GM21447 (cell line): ENCODE measurements around the gene MGMT.

Experiments
- ATAC-seq: cut with Tn5 transposase; IDR thresholded peaks from one replicate; pipeline ENCODE4 v1.9.1; 2021; ENCODE audit not compliant: unreplicated experiment

The MGMT gene

DNA sequence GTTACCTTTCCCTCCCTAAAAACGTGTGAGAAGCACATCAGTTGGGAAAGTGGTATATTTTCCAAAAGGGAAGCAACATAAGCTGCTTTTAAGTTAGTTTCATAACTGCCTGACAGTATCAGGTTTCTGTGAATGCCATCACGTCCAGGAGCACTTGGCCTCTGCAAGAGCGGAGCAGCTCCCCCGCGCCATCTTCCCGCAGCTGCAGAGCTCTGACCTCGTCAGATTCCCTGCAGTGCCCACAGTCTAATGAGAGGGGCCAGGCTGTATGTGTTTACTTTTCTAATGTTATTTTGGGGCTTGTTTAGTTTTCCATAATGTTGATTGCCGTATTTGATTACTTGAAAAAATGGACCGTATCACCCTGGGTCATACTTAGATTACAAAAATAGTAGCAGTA lies 74.2 kb downstream of the MGMT start:
- ATAC-seq, result no peak

DNA sequence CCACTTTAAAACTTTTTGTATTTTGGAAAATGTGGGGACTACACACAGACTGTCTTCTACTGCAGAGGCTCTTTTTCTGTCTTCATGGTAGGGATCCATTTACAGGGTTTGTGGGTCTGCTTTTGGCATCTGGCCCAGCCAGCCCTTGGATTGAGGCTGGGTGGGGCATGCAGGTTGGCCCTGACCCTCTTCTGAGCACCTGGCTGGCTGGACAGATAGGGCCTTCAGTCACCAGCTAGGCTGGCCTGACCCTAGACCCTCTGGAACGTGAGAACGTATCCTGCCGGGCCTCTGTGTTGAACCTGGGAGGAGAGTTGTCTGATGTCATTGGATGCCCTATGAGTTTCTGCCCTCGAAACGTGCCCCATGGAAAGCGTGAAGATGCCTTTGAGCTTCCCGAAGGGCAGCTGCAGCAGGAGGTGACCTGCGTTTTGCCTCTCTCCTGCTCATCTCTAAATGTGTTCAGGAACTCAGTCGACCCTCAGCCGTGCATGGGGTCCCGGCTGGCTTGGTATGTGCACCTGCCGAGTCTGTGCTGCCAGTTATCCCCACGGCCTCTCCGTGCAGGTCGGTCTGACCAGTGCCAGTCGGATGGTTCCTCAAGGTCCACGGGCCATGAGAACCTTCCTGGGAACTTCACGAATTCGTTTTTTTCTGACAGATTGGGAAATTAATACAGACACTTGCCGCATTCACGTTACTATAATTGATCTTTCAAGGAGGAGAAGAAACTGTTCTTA lies 74.9 kb downstream of the MGMT start:
- no peak for ATAC-seq

DNA sequence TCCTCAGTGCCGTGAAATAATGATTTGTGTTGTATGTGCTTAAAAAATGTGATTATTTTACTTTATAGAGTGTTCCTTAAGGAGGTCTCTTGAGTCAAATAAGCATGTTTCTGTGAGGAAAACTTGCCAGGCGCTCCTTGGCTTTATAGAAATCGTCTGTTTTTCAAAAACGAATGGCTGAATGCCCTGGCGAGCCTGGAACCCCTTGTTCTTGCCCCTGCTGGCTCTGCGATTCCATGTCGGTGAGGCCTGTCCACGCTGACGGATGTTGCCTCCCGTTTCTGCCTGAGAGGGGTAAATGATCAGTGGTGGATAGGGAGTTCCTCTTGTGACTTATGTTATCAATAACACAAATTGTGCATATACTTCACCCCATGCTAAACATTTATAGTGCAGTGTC lies 75.5 kb downstream of the MGMT start:
- ATAC-seq, result no peak

DNA sequence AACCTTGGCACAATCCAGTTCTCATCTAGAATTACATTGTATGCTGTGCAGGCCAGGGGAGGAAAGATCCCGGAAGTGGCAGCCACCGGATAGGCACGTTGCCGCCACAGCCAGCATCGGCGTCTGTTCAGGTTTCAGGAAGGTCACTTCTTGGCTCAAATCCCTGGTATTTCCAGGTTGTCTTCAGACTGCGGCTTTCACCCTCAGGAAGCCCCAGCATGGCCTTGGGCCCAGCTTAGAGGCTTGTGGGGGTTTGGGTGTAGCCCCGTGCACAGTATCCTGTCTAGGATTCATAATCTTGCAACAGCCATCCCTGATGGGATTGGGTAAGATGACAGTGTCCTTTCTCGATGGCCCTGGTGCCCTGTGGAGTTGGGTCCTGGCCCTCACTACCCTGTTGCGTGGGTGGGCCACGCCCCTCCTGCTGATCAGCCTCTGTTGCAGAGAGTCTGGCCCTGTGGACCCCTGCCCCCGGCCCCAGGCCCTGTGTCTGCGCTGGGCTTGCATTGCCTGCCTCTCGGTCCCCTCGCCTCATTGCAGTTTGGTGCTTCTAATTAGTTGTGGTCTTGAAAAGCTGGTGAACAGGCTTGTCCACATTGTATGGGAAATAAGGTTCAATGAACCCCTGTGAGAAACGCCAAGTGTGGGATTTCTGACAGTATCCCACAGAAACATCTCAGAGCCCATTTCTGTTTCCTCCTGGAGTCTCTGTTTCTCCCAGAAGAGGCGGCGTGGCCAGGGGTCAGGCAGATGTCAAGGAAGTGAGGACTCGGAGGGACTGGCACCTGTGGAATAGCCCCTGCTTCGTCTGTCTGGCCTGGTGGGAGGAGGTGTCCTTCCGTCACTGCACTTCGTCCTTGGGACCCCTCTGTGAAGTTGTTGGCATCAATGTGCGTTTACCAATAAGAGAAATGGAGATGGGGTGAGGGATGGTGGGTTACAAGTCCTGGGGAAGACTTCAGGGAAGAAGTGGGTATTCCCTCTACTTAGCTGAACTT lies 77.5 kb downstream of the MGMT start:
- ATAC-seq, result no peak

DNA sequence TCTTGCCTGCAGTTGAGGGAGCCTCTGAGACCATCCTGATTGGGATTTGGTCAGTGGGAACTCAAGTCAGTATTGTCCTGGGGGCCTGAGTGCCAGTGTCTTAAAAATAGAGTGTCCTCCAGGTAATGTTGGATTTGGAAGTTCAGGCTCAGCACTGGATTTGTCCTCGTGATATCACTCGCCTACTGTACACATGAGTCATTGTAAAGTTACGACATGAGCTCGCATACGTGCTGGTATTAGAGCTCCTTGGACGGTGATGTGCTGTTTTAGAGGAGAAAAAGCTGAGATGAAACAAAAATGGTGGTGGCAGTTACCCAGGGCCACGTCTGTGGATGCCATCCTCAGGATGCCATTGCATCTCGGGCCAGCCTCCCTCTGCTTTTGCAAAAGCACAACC lies 78.2 kb downstream of the MGMT start:
- no peak for ATAC-seq

DNA sequence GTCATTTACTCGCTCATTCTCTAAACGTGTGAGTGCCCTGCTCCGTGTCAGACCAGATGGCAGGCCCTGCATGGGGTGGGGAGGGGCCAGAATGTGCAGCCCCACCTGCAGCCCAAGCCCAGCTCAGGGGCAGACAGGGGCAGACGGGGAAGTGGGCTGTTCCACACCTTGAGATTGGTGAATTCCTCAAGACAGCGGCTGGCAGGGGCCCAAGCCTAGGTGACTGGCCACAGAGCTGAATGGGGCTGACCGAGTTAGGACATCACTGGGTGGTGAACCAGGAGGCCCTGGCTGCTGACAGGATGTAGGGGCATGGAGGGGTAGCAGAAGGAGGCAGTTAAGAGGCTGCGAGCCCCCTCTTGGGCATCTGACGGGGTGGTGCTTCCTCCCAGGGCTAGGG lies 79.1 kb downstream of the MGMT start:
- ATAC-seq, result no peak

DNA sequence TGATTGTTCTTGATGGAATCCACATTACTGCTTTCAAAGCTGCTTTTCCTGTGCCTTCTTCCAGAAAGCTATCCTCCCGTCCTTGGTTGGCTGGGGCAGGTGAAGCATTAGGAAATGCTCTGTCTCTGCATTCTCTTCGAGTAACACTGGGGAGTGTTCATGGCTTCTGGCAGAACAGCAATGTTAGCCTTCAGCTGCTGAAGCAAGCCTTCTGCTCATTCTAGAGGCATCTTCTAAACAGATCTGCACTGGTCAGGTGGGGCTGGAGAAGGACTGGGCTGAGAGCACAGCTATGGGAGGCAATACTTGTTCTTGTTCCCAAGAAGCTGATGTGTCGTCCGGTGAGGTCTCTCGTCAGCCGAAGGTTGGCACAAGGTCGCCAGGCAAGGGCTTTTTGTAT lies 80.6 kb downstream of the MGMT start:
- no peak for ATAC-seq

DNA sequence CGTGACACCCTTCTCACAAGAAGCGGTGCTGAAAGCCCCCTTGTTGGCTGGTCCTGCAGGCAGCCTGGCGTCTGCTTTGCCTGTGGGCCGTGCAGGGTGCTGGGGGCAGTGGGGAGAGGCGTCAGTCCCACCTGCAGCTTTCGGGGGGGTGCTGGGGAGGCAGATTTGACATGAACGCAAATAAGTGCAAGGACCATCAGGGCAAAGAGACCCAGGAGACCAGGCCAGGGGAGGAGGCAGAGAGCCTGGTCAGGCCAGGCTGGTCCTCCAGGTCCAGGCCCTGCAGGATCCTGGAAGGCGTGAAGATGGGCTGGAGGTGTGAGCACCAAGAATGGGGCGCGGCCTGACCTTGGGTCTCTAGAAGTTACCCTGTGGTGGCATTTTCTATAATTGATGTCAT lies 81.6 kb downstream of the MGMT start:
- ATAC-seq, result no peak

DNA sequence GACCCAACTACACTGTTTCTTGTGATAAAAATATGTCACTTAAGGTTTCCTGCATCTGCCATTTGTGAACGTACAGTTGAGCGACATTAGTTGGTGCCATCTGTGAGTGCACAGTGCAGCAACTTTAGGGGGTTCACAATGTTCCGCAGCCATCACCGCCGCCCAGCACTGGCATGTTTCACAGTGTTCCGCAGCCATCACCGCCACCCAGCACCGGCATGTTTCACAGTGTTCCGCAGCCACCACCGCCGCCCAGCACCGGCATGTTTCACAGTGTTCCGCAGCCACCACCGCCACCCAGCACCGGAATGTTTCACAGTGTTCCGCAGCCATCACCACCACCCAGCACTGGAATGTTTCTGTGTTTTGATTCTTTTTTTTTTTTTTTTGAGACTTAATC lies 83.0 kb downstream of the MGMT start:
- ATAC-seq, result no peak

DNA sequence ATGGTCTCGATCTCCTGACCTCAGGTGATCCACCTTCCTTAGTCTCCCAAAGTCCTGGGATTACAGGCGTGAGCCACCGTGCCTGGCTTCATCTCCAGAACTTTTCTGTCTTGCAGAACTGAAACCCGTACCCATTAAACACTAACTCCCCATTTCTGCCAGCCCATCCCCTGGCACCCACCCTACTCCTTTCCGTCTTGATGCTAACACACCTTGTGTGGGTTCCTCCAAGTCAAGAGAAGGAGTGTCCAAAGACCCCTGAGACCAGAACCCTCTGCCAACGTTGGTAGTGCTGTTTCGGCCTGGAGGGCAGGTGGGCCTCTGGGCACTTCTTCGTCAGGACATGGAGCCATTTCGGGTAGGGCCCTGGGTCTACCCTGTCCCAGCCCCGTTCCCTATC lies 83.6 kb downstream of the MGMT start:
- ATAC-seq, result no peak

DNA sequence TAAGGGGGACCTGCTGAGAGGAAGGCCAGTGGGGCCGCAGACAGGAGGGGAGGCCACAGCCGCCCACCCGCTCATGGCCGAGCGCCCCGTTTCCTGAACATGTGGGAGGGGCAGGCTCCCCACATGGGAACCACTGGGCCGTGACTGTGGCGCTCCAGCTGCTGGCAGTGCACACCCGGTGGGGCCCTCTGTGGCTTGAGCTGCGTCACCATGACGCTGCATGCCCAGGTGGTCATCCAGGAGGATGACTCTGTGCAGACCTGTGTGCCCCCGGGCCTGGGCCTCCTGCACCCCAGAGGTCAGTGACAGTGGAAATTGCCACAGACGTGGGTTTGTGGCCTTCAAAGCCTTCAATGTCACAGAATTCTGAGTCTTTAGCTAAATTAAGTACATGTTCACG lies 85.1 kb downstream of the MGMT start:
- ATAC-seq, result peak; percentile 75

DNA sequence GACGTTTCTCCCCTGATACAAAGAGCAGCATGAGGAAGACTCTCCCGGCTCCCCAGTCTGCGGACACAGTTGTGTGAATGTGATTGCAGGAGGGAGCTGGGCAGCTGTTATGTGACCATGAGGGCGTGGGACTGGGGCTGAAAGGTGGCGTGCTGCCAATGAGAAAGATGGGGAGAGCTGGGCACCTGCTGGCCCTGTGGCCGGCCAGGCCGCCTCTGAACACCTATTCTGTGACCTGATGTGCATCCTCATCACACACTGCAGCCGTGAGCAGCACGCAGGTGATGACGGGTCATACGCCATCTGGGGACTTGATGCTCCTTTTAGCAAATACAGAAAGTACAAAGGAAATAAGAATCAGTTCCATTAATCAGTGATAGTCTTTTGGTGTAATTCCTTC lies 86.9 kb downstream of the MGMT start:
- ATAC-seq, result no peak

DNA sequence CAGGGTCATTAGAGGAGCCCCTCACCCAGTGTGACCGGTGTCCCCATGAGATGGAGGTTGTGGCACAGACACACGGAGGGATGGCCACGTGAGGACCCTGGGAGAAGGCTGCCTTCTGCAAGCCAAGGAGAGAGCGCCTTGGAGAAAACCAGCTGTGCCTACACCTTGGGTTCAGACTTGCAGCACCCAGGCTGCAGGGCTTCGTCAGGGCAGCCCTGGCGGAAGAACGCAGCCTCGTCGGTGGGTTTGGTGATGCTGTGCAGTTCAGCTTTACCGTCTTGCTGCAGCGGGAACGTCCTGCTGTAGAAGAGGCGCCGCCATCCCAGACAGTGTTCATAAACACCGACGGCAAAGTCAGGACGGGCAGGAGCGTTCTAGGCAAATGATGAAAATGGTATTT lies 89.3 kb downstream of the MGMT start:
- no peak for ATAC-seq

DNA sequence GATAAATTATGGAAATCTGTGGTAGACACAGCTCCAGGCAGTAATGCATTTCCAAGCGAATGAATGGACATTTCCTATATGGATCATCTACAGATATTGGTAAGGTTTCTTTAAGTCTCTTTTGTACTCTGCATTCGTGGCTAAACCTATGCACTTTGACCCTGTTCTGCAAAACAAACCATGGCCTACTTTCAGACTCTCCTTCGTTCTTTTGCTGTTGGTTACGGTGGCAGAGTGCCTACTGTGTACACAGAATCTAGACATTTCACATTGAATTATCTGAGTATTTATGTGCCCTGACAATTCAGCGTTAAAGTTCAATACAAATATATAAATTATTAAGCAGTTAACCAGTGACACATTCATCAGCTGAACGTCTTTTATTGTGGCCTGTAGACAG lies 93.3 kb downstream of the MGMT start:
- ATAC-seq, result no peak

DNA sequence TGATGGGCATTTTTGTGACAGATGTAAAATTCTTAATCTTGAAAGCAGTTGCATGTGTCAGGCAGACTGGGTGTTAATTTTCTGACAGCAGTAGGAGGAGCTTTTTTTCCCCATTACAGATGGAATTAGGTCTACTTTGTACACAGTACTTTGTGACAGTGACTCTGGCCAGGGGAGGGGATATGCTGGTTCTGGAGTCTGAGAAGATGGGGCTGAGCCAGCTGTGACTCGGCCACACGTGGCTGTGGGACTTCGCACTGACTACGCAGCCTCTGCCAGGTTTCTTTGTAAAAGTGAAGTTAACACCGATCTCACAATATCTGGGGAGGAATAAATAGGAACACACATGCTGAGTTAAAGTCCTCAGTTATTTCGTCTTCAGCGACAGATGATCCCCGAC lies 95.4 kb downstream of the MGMT start:
- no peak for ATAC-seq

DNA sequence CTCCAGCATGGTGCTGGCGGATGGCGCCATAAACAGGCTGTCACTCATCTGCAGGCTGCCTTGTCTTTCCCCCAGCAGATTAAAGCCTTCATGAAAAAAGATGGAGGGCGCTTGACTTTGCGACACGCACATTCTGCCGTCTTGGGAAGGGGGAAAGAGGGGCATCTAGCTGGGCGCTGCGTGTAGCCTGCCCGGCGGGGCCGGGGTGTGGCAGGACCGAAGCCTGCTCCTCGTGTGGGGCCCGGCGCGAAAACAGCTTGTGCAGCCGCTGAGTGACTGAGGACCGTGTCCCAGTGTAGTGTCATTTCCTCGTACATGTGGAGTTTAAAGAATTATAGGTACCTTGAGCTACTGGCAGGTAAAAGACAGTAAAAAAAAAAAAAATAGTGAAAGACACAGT lies 97.9 kb downstream of the MGMT start:
- no peak for ATAC-seq

DNA sequence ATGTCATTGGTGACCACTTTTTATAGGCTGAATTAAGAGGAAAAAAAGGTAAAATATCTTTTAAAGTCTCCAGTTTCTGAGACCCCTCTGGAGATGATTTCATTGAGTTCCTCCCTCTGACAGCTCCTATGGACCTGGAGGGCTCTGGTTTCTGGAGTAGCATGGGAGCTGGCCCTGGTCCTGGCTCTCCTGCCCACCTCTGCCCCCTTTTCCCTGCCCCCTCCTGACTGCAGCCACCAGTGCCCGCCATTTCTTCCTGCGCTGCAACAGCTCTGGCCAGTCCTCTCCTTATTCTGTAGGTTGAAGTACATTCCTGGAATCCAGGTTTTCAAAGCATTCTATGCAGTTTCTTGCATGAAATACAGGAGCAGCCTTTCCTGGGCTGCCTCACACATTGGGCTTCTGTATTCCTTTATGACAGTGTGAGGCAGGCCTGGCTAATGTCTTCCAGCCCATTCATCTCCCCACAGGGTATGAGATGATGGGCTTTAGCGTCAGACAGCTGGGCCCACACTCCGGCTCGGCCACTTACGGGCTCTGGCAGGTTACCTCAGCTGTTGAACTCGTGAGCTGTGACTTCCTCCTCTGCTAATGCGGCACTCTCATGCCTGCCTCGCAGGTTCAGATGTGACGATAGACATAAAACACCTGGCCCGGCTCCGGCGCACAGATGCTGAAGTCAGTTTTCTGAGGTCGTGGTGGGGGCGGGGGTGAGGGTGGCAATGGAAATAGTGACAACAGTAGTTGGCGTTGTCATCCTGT lies 101.7 kb downstream of the MGMT start:
- ATAC-seq, result no peak

DNA sequence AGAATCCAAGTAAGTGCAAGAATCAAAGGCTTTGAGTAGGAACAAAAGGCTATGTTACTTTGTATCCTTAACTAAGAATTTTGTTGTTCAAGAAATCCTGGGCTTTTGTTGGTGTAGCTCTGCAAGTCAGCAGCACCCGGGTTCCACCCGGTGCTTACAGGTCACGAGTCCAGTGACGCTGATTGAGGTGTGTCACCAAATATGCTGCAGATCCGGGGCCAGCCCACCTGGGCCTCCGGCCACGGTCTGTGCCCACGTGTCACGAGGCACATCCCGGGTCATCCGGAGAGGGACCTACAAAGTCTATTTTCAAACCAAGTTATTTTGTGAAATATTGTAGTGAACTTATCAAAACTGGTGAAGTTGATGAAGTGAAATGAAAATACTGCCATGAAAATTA lies 103.1 kb downstream of the MGMT start:
- ATAC-seq, result no peak

DNA sequence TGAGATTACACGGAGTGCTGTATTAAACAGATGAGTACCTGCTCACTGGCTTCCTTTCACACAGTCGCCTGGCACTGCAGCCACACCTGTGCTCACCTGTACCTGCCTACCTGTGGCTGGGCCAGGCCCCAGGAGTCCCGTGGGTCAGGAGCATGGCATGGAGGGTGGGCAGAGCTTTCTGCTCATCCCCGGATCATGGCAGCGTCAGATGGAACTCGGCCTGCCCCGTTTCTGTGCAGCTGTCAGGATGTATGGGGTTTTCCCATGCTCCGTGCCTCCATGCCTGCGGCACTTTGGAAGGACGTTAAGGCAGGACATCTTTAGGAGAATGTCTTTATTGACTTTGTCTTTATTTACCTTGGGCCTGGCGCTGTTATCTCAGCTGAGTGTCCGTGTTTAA lies 112.2 kb downstream of the MGMT start:
- no peak for ATAC-seq

DNA sequence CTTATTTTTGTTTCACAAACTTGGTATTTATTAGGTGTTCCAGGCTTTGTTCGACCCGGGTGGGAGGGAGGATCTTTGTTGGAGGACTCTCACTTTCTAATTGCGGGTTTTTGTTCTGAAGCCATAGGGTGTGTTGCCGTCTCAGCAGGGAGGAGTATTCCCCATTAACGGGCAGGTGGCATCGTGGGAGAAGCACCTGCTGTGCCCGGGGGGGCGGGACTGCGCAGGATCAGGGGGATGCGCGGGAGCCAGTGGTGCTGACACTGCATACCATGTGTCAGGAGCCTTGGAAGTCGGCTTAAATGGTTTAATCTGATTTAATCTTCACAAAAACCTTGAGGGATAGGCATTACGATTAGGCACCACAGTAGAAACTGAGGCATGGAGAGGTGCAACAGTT lies 113.0 kb downstream of the MGMT start:
- no peak for ATAC-seq

DNA sequence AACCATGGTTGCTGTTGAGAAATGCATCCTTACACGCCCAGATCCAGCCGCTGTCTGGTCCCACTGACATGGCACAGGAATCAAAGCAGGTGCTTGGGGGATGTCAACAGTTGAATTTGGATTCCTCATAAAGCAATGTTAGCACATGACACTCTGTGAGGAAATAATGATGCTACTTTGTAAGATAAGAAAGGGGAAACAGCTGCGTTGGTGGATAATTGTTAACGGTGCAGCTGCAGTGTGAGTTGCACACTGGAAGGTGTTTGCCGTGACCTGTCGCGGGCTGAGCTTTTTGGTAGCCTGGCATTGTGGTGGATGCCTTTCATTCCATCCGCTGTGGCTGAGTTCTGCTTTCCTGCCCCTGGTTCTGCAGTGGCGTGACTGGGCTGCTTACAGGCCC lies 113.9 kb downstream of the MGMT start:
- ATAC-seq, result no peak
